Measurements from ENCODE around the gene ITPKC.
"Not testable (repeated sequence)": the region's sequence is repeated elsewhere in the genome, so short reads cannot be mapped to it uniquely, and the experiment has no call there.

ITPKC gene

GRCh38 chr19:40717880-40718773 lies 1.2 kb downstream of the ITPKC start:
- DNase-seq: no peak

- DNase-seq: no peak
Observed at GRCh38 chr19:40718774-40719391, 2.0 kb downstream of the ITPKC start.

GRCh38 chr19:40719414-40719894 lies 2.5 kb downstream of the ITPKC start:
- DNase-seq: no peak

GRCh38 chr19:40721140-40721486 lies 4.2 kb downstream of the ITPKC start:
- no peak for DNase-seq

GRCh38 chr19:40721936-40722661 lies 5.2 kb downstream of the ITPKC start:
- DNase-seq: no peak

- DNase-seq: no peak
Observed at GRCh38 chr19:40723661-40724254, 6.8 kb downstream of the ITPKC start.

GRCh38 chr19:40724315-40724714 lies 7.4 kb downstream of the ITPKC start:
- no peak for DNase-seq

GRCh38 chr19:40724855-40725254 lies 7.9 kb downstream of the ITPKC start:
- no peak for DNase-seq

- DNase-seq: no peak
Observed at GRCh38 chr19:40726279-40726678, 9.4 kb downstream of the ITPKC start.

GRCh38 chr19:40730065-40730464 lies 13.2 kb downstream of the ITPKC start:
- DNase-seq: not testable (repeated sequence)

GRCh38 chr19:40732304-40732703 lies 15.4 kb downstream of the ITPKC start:
- not testable (repeated sequence) for DNase-seq

- DNase-seq: no peak
Observed at GRCh38 chr19:40733149-40733548, 16.2 kb downstream of the ITPKC start.

GRCh38 chr19:40735013-40735771 lies 18.3 kb downstream of the ITPKC start:
- no peak for DNase-seq

GRCh38 chr19:40736661-40737060 lies 19.7 kb downstream of the ITPKC start:
- DNase-seq: no peak

- DNase-seq: no peak
Observed at GRCh38 chr19:40737102-40737644, 20.3 kb downstream of the ITPKC start.

GRCh38 chr19:40739030-40739839 lies 22.3 kb downstream of the ITPKC start:
- no peak for DNase-seq

- DNase-seq: no peak
Observed at GRCh38 chr19:40739871-40740703, 23.2 kb downstream of the ITPKC start.

- DNase-seq: no peak
Observed at GRCh38 chr19:40740747-40741146, 23.8 kb downstream of the ITPKC start.

GRCh38 chr19:40741527-40742390 lies 24.8 kb downstream of the ITPKC start:
- no peak for DNase-seq

Measured in KG1 (cell line).